HepG2 (cell line): ENCODE measurements around the gene CACNA1D. TPM values are rescaled to one million over a fixed set of nuclear protein-coding genes. Genes with fewer than 3 reads are reported as not detected.

Experiments used
- ATAC-seq: fragments of 200-7000 bp; cut with Tn5 transposase; 3 replicates; pipeline ENCODE4 v1.9.1; 2020; ENCODE audit warnings: mild to moderate bottlenecking, moderate library complexity
- BruUV-seq: library from RNA; stranded (reverse); fragments of 400-500 nt; replicated peaks from 2 replicates; lab custom pipeline; 2021; lab: Mats Ljungman, UMichigan
- CTCF ChIA-PET: fragments of 300-600 bp; formaldehyde crosslinking; extraction: SDS; loops from one replicate; lab custom pipeline; 2021; ENCODE audit warnings: low total read pairs, inconsistent platforms, low intra/inter-chr PET ratio; lab: Yijun Ruan, JAX
- POLR2A ChIA-PET: fragments of 350-600 bp; sonication (Branson Sonifier 250); formaldehyde crosslinking; loops from one replicate; lab custom pipeline; 2020; ENCODE audit warnings: antibody characterized with exemption, inconsistent platforms; lab: Yijun Ruan, JAX
- DNase-seq: peaks from one replicate; pipeline ENCODE4 v3.0.0-alpha.2; 2015; ENCODE audit warnings: low spot score
- FAIRE-seq: peaks from 3 replicates; lab custom pipeline; 2011; peaks lifted over from hg19 to GRCh38; lab: Jason Lieb, UNC
- H2AFZ ChIP-seq: one replicate; pipeline ENCODE4 v1.6.1; 2011; ENCODE audit warnings: low read length, inconsistent platforms
- H3K27ac ChIP-seq: fragments of 300-600 bp; 3 replicates; pipeline ENCODE4 v1.8.0; 2011; ENCODE audit warnings: mixed run types, mild to moderate bottlenecking, mixed read lengths, low read length, inconsistent platforms; ENCODE audit not compliant: insufficient read depth; ENCODE audit errors: extremely low read length
- H3K27me3 ChIP-seq, 2 experiments: fragments of 200-600 bp in 1 of 2; 2 replicates in 1 of 2; 3 replicates in 1 of 2; pipeline versions ENCODE4 v1.6.0 to v1.8.0; 2011; ENCODE audit warnings: low read length in 2 of 2, mild to moderate bottlenecking in 2 of 2, moderate library complexity in 2 of 2, inconsistent platforms in 1 of 2; ENCODE audit not compliant: insufficient read depth in 2 of 2, control insufficient read depth in 1 of 2
- H3K36me3 ChIP-seq, 2 experiments: fragments of 200-600 bp in 1 of 2; replicated peaks in 1 of 2; 2 replicates in 1 of 2; 3 replicates in 1 of 2; pipeline versions ENCODE4 v1.5.1 to v1.8.0; 2011; ENCODE audit warnings: low read length in 2 of 2, inconsistent platforms in 1 of 2; ENCODE audit not compliant: insufficient read depth in 2 of 2, control insufficient read depth in 1 of 2
- H3K4me1 ChIP-seq: 2 replicates; pipeline ENCODE4 v1.5.1; 2012; ENCODE audit warnings: low read length, inconsistent platforms; ENCODE audit not compliant: insufficient read depth
- H3K4me2 ChIP-seq: 2 replicates; pipeline ENCODE4 v1.6.0; 2011; ENCODE audit warnings: low read depth, low read length, inconsistent platforms
- H3K4me3 ChIP-seq, 3 experiments: fragments of 200-600 bp in 1 of 3; sonication (generic), shearing (Covaris generic) in 1 of 3; replicated peaks in 1 of 3; 2 replicates each; pipeline ENCODE4 v1.5.1; 2011 to 2016; ENCODE audit warnings: low read length in 3 of 3, inconsistent platforms in 2 of 3, low read depth in 2 of 3, mild to moderate bottlenecking in 2 of 3, control low read depth in 1 of 3, mixed read lengths in 1 of 3; ENCODE audit not compliant: insufficient read depth in 1 of 3
- H3K79me2 ChIP-seq: one replicate; pipeline ENCODE4 v1.6.1; 2011; ENCODE audit warnings: low read length, inconsistent platforms; ENCODE audit not compliant: insufficient read depth
- H3K9ac ChIP-seq: 2 replicates; pipeline ENCODE4 v1.6.0; 2011; ENCODE audit warnings: mild to moderate bottlenecking, low read depth, low read length, inconsistent platforms; ENCODE audit not compliant: insufficient read depth
- H3K9me3 ChIP-seq: 2 replicates; pipeline ENCODE4 v1.5.1; 2012; ENCODE audit warnings: mild to moderate bottlenecking, low read length
- H4K20me1 ChIP-seq: 2 replicates; pipeline ENCODE4 v1.6.0; 2011; ENCODE audit warnings: inconsistent platforms, mild to moderate bottlenecking, low read length, moderate library complexity; ENCODE audit not compliant: insufficient read depth
- CC2D1A ChIP-seq: sonication (generic); formaldehyde crosslinking; IDR thresholded peaks from 2 replicates; pipeline ENCODE4 v1.8.1; 2023; ENCODE audit warnings: mild to moderate bottlenecking, missing genetic modification reagents
- EP300 ChIP-seq, 3 experiments: sonication (generic) in 1 of 3; formaldehyde crosslinking in 1 of 3; IDR thresholded peaks; 2 replicates each; pipeline versions ENCODE4 v1.5.1 to v1.6.1; 2011 to 2020; ENCODE audit warnings: low read depth in 2 of 3, low read length in 2 of 3, borderline replicate concordance in 1 of 3, improper control_type of control experiment in 1 of 3, mild to moderate bottlenecking in 1 of 3, missing genetic modification reagents in 1 of 3, moderate library complexity in 1 of 3
- ETV6 ChIP-seq: sonication (generic); formaldehyde crosslinking; conservative IDR thresholded peaks from 2 replicates; pipeline ENCODE4 v1.4.0; 2020; ENCODE audit warnings: missing genetic modification reagents
- HMGXB3 ChIP-seq: sonication (generic); formaldehyde crosslinking; IDR thresholded peaks from 2 replicates; pipeline ENCODE4 v1.4.0; 2020; ENCODE audit warnings: missing genetic modification reagents, borderline replicate concordance
- HNF4A ChIP-seq: sonication (generic); formaldehyde crosslinking; IDR thresholded peaks from 2 replicates; pipeline ENCODE4 v1.4.0; 2020; ENCODE audit warnings: missing genetic modification reagents
- HNF4G ChIP-seq, 2 experiments: sonication (generic) in 1 of 2; formaldehyde crosslinking in 1 of 2; IDR thresholded peaks; 2 replicates each; pipeline versions ENCODE4 v1.4.0 to v1.6.1; 2011 to 2020; ENCODE audit warnings: borderline replicate concordance in 2 of 2, low read depth in 2 of 2, mild to moderate bottlenecking in 2 of 2, low read length in 1 of 2, missing genetic modification reagents in 1 of 2, moderate library complexity in 1 of 2
- NCOR1 ChIP-seq: fragments of 200-600 bp; sonication (generic); IDR thresholded peaks from 2 replicates; pipeline ENCODE4 v1.7.0; 2017; ENCODE audit warnings: antibody characterized with exemption, low read length, borderline replicate concordance
- PAXIP1 ChIP-seq: sonication (generic); formaldehyde crosslinking; conservative IDR thresholded peaks from 2 replicates; pipeline ENCODE4 v1.4.0; 2020; ENCODE audit warnings: mild to moderate bottlenecking, missing genetic modification reagents, moderate library complexity
- REL ChIP-seq: sonication (generic); formaldehyde crosslinking; conservative IDR thresholded peaks from 2 replicates; pipeline ENCODE4 v1.8.0; 2022; ENCODE audit warnings: mild to moderate bottlenecking, missing genetic modification reagents, moderate library complexity
- RFX5 ChIP-seq: IDR thresholded peaks from 2 replicates; pipeline ENCODE4 v1.6.1; 2011; ENCODE audit warnings: low read depth, low read length, improper control_type of control experiment
- TCF7 ChIP-seq: sonication (generic); IDR thresholded peaks from 2 replicates; pipeline ENCODE4 v1.6.1; 2016; ENCODE audit warnings: antibody characterized with exemption, low read depth
- ZFP62 ChIP-seq: sonication (generic); formaldehyde crosslinking; IDR thresholded peaks from 2 replicates; pipeline ENCODE4 v1.4.0; 2020; ENCODE audit warnings: missing genetic modification reagents
- ZMAT3 ChIP-seq: sonication (generic); formaldehyde crosslinking; conservative IDR thresholded peaks from 2 replicates; pipeline ENCODE4 v1.7.0; 2021; ENCODE audit warnings: missing genetic modification reagents
- ZMYM4 ChIP-seq: sonication (generic); formaldehyde crosslinking; IDR thresholded peaks from 2 replicates; pipeline ENCODE4 v1.8.1; 2023; ENCODE audit warnings: mild to moderate bottlenecking, missing genetic modification reagents
- ZNF530 ChIP-seq: sonication (generic); formaldehyde crosslinking; IDR thresholded peaks from 2 replicates; pipeline ENCODE4 v1.5.0; 2020; ENCODE audit warnings: low read depth, mild to moderate bottlenecking, missing genetic modification reagents
- ZNF7 ChIP-seq: IDR thresholded peaks from 2 replicates; pipeline ENCODE4 v1.6.1; 2016; ENCODE audit warnings: missing biosample characterization, missing genetic modification reagents
- WGBS: methylation state at CpG from one replicate; pipeline ENCODE4 v1.1.6; 2017; ENCODE audit warnings: low lambda C conversion rate; 5-methylcytosine and 5-hydroxymethylcytosine counted together
- in situ Hi-C: cut with HindIII; loops from 2 replicates; pipeline ENCODE4 v1.10.0; 2017; ENCODE audit warnings: low pct_unique_long_range_greater_than_20kb; ENCODE audit not compliant: extremely low pct_ligation_motif_present
- intact Hi-C: fragments of 100-400 bp; cut with micrococcal nuclease; formaldehyde crosslinking; loops from one replicate; pipeline ENCODE4 v1.10.0; 2022; ENCODE audit not compliant: unreplicated experiment
- polyA plus RNA-seq, 8 experiments: library from polyadenylated mRNA; depleted of rRNA in 3 of 8; stranded (reverse) in 7 of 8; unstranded in 1 of 8; fragments of >200 nt; fragmentation: Illumina TruSeq in 4 of 8; extraction: Trizol in 4 of 8; gene quantifications; 2 replicates each; pipeline versions ENCODE4 v1.2.1 to v1.2.3, GENCODE V29; 2011 to 2016; ENCODE audit warnings: low read depth in 4 of 8, missing spikeins in 1 of 8, mixed read lengths in 1 of 8; ENCODE audit not compliant: insufficient read depth in 1 of 8
- total RNA-seq, 5 experiments: library from RNA; depleted of rRNA; stranded (reverse); fragments of >200 nt; fragmentation: Illumina TruSeq; extraction: Trizol; gene quantifications; 2 replicates each; pipeline ENCODE4 v1.2.3, GENCODE V29; 2016; ENCODE audit warnings: low read depth in 1 of 5

CACNA1D gene
- total and polyA plus RNA-seq, 2 of the 13 experiments (the other 11 are each of a cell fraction or from before 2014, with no cell fraction given), result 0.26 to 0.38 TPM

GRCh38 chr3:53691885-53692284, 197.5 kb downstream of the CACNA1D start:
- ATAC-seq (peak; percentile 31; the same call in 1 of the 3 replicates), FAIRE-seq (no peak), DNase-seq (peak; percentile 6)
- H3K4me3 ChIP-seq, result no peak overlapping the region
- no peaks in the 10 kb centered on the region for H3K79me2 ChIP-seq
- H3K9ac ChIP-seq, result no peak overlapping the region
- ChIA-PET POLR2A (no interaction called here), CTCF (no interaction called here)
- intact Hi-C loops (no loop called here), in situ Hi-C loops (no loop called here)
- BruUV-seq, result no TSS peak
- H3K27ac ChIP-seq, result no peak overlapping the region
- H3K9me3 ChIP-seq, result no peaks in the 10 kb centered on the region
- peaks cover 9% of the 10 kb centered on the region for H3K4me1 ChIP-seq
- no peaks in the 10 kb centered on the region for H4K20me1 ChIP-seq
- H3K27me3 ChIP-seq, result no peaks in the 10 kb centered on the region
- no peaks in the 10 kb centered on the region for H3K36me3 ChIP-seq
- H2AFZ ChIP-seq, result no peak overlapping the region
- 2% methylated on average over 3 of the region's 3 CpGs for WGBS
- H3K4me2 ChIP-seq, result peak overlapping the region; percentile 5; the same call in 1 of the 2 replicates
- TF ChIP-seq HMGXB3 (CRISPR knock-in tag) (no peak), EP300 (IDR thresholded peaks at IDR 0.05; ENCODE audit: low read depth in 2 of 2, low read length in 2 of 2) (peak in 1 of 2 experiments; percentile 22; a peak in 1 of 4 replicates), EP300 (CRISPR knock-in tag; IDR thresholded peaks at IDR 0.05; ENCODE audit: borderline replicate concordance) (no peak), ETV6 (CRISPR knock-in tag) (no peak), TCF7 (0 out of 2 replicates have a peak, but pooled peaks have one; percentile 18), ZMAT3 (CRISPR knock-in tag) (no peak), ZNF530 (CRISPR knock-in tag) (no peak), REL (no peak), ZMYM4 (no peak), HNF4A (CRISPR knock-in tag) (peak; percentile 53), HNF4G (IDR thresholded peaks at IDR 0.05; ENCODE audit: borderline replicate concordance, low read depth, low read length) (peak; percentile 66; the same call in 1 of the 2 replicates), HNF4G (CRISPR knock-in tag; IDR thresholded peaks at IDR 0.05; ENCODE audit: borderline replicate concordance, low read depth) (no peak), ZFP62 (CRISPR knock-in tag) (no peak), ZNF7 (no peak), PAXIP1 (CRISPR knock-in tag) (0 out of 2 replicates have a peak, but pooled peaks have one; percentile 30), RFX5 (no peak), CC2D1A (CRISPR knock-in tag) (no peak), NCOR1 (0 out of 2 replicates have a peak, but pooled peaks have one; percentile 20)
